Bronchial epithelial cell (primary cell): Measurements from ENCODE around the gene EXO5. TPM values are rescaled to one million over a fixed set of nuclear protein-coding genes. Genes with fewer than 3 reads are reported as not detected.
"Not testable (repeated sequence)": the region's sequence is repeated elsewhere in the genome, so short reads cannot be mapped to it uniquely, and the experiment has no call there.

Experiments
- DNase-seq: peaks from one replicate; pipeline ENCODE4 v3.0.0-alpha.2; 2010; ENCODE audit warnings: low read depth
- FAIRE-seq: peaks from 2 replicates; lab custom pipeline; 2011; peaks lifted over from hg19 to GRCh38; lab: Jason Lieb, UNC
- H3K27me3 ChIP-seq: 2 replicates; pipeline ENCODE4 v1.5.1; 2011; ENCODE audit warnings: low read length; ENCODE audit not compliant: control insufficient read depth, insufficient read depth
- H3K36me3 ChIP-seq: 2 replicates; pipeline ENCODE4 v1.5.1; 2011; ENCODE audit warnings: low read length; ENCODE audit not compliant: control insufficient read depth, insufficient read depth
- H3K4me3 ChIP-seq: 2 replicates; pipeline ENCODE4 v1.5.1; 2011; ENCODE audit warnings: mild to moderate bottlenecking, low read depth, low read length, control low read depth
- total RNA-seq: library from RNA; depleted of rRNA; stranded (reverse); fragments of >200 nt; gene quantifications from 2 replicates; pipeline ENCODE4 v1.2.1, GENCODE V29; 2014
- TF ChIP-seq, protein P1 (sequence below): IDR thresholded peaks from 2 replicates; pipeline ENCODE4 v1.5.1; 2011; ENCODE audit warnings: mild to moderate bottlenecking, moderate library complexity, low read length, control low read depth, inconsistent platforms; ENCODE audit not compliant: insufficient read depth, severe bottlenecking

Gene EXO5
- total RNA-seq, 1 donor from 2014 or later: 5.5 TPM

DNA sequence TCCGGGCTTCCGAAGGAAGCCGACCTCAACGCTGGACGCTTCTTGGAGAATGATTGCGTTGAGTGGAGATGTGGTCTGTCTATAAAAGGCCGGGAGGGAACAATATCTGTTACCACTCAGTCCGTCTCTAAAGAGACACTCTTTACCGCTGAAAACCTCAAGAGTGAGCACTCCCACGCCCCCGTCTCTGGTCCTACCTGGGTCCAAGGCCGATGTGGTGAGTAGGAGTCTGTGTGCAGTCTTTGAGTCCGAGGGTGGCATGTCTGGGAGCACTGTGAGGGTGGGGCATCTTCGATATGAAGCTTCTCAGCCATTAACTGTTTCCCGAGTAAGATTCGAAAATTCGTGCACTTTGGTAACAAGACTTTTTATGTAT, 30.9 kb upstream of the EXO5 start:
- FAIRE-seq: no peak
- Histone ChIP-seq H3K27me3 (no peaks in the 10 kb centered on the region), H3K4me3 (peak overlapping the region; percentile 66), H3K36me3 (no peaks in the 10 kb centered on the region)
- TF ChIP-seq, protein P1, sequence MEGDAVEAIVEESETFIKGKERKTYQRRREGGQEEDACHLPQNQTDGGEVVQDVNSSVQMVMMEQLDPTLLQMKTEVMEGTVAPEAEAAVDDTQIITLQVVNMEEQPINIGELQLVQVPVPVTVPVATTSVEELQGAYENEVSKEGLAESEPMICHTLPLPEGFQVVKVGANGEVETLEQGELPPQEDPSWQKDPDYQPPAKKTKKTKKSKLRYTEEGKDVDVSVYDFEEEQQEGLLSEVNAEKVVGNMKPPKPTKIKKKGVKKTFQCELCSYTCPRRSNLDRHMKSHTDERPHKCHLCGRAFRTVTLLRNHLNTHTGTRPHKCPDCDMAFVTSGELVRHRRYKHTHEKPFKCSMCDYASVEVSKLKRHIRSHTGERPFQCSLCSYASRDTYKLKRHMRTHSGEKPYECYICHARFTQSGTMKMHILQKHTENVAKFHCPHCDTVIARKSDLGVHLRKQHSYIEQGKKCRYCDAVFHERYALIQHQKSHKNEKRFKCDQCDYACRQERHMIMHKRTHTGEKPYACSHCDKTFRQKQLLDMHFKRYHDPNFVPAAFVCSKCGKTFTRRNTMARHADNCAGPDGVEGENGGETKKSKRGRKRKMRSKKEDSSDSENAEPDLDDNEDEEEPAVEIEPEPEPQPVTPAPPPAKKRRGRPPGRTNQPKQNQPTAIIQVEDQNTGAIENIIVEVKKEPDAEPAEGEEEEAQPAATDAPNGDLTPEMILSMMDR: no peak
- no peak for DNase-seq

DNA sequence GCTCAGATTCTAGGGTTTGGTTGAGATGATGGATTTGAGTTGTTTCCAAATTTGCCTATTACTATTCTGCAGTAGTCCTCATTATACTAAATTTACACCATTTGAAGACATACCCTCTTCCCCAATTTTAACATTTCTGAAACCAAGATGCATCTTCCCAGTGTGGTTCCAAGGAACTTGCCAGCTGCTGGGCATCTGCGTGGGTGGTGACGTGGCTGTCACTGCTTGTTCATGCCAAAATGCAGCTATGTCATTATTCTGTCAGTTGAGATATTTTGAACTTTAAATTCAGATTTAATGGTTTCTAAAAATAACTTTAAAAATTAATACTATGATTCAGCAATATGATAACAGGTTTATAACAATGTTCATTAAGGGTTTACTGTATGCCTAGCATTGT, 30.3 kb upstream of the EXO5 start:
- Histone ChIP-seq H3K4me3 (no peak overlapping the region), H3K36me3 (no peaks in the 10 kb centered on the region), H3K27me3 (no peaks in the 10 kb centered on the region)
- DNase-seq: no peak
- FAIRE-seq: no peak
- TF ChIP-seq, protein P1: no peak

DNA sequence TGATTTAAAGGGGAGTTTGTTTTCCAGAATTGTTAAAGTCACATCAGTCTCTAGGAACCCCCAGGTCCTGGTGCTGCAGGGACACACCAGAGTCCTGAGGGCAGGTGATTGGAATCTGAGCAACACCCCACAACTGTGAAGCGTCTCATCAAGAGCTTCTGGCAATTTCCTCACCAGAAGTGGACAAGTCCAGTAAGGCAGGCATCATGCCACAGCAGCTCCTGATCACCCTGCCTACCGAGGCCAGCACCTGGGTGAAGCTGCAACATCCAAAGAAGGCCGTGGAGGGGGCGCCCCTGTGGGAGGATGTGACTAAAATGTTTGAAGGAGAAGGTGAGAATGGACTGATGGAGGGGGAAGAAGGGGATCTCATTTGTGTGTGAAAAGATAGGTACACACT, 29.4 kb upstream of the EXO5 start:
- TF ChIP-seq, protein P1: no peak
- Histone ChIP-seq H3K4me3 (no peak overlapping the region), H3K27me3 (no peaks in the 10 kb centered on the region), H3K36me3 (no peaks in the 10 kb centered on the region)
- FAIRE-seq (no peak), DNase-seq (no peak)

DNA sequence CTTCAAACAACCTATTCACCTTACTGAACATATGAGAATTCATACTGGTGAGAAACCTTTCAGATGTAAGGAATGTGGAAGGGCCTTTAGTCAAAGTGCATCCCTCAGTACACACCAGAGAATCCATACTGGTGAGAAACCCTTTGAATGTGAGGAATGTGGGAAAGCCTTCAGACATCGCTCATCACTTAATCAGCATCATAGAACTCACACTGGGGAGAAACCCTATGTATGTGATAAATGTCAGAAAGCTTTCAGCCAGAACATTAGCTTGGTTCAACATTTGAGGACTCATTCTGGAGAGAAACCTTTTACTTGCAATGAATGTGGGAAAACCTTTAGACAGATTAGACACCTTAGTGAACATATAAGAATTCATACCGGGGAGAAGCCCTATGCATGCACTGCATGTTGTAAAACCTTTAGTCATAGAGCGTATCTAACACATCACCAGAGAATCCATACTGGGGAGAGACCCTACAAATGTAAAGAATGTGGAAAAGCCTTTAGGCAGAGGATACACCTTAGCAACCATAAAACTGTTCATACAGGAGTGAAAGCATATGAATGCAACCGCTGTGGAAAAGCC, 13.2 kb upstream of the EXO5 start:
- Histone ChIP-seq H3K27me3 (no peaks in the 10 kb centered on the region), H3K36me3 (no peaks in the 10 kb centered on the region), H3K4me3 (no peak overlapping the region)
- TF ChIP-seq, protein P1: no peak
- DNase-seq (no peak), FAIRE-seq (no peak)

DNA sequence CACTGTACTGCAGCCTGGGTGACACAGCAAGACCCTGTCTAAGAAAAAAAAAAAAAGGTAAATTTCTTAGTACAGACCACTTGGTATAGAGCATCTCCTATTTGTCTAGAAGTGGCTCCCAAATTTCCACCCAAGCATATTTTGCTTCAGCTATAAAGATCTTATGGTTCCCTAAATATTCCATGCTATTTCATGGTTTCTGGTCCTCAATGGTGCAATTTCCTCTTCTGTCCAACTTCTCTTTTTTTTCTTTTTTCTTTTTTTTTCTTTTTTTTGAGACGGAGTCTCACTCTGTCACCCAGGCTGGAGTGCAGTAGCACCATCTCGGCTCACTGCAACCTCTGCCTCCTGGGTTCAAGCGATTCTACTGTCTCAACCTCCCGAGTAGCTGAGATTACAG, 5.9 kb upstream of the EXO5 start:
- H3K4me3 ChIP-seq, H3K36me3 ChIP-seq, DNase-seq, H3K27me3 ChIP-seq, FAIRE-seq: not testable (repeated sequence)

DNA sequence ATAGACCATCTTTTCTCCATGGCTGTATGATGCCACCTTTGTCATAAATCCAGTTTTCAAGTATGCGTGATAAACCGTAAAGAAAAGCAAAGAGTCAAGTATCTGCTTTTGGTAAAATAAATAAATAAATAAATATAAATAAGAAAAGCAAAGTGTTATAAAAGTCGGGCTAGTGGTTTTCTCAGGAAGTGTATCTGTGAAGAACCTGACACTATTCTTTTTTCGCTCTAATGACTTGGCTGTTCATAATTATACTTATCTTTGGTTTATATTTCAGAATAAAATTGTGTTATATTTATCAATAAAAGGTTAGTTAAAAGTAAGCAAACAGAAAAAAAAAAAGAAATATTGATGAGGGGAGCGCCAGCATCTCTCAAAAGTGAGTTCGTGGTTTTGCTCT, 594 bp upstream of the EXO5 start:
- Histone ChIP-seq H3K36me3 (no peaks in the 10 kb centered on the region), H3K4me3 (peak overlapping the region; percentile 58), H3K27me3 (no peaks in the 10 kb centered on the region)
- TF ChIP-seq, protein P1: no peak
- DNase-seq (no peak), FAIRE-seq (no peak)
